ENCODE results near the gene CDH26.

Gene CDH26

GRCh38 chr20:59985164-59985563 lies 26.9 kb downstream of the CDH26 start:
- no peak for DNase-seq (ENCODE audit: low spot score)

DNA sequence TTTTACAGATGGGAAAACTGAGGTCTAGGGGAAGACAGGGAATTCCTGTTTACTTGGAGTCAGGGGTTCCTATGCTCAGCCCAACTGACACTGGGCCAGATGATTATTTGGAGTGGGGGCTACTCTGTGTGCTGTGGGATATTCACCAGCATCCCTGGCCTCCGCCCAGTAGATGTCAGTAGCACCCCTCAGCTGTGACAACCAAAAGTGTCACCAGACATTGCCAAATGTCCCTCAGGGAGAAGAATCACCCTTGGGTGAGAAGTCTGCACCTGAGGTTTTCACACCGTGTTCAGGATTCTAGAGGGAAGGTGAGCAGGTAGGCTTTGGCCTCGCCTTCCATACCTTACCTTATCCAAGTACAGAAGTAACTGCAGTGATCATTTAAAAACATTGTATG lies 27.6 kb downstream of the CDH26 start:
- DNase-seq (ENCODE audit: low spot score), result no peak

DNA sequence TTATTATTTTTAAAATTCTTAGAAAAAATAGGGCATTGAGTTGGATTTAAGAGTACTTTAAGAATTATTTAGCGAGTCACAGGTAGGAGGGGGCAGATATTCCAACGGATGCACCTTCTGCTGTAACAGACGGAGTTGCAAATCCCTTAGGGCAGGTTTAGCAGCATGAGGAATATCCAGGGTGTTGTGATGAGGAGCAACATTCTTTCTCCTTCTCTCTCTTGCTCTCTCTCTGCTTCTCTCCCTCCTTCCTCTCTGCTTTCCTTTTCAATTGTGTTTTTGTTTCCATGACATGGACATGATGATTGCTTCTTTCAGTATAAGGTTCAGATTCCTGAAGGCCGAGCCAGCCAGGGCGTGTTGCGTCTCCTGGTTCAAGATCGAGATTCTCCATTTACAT lies 28.9 kb downstream of the CDH26 start:
- no peak for DNase-seq (ENCODE audit: low spot score)

GRCh38 chr20:59988141-59988540 lies 29.9 kb downstream of the CDH26 start:
- DNase-seq (ENCODE audit: low spot score), result no peak

DNA sequence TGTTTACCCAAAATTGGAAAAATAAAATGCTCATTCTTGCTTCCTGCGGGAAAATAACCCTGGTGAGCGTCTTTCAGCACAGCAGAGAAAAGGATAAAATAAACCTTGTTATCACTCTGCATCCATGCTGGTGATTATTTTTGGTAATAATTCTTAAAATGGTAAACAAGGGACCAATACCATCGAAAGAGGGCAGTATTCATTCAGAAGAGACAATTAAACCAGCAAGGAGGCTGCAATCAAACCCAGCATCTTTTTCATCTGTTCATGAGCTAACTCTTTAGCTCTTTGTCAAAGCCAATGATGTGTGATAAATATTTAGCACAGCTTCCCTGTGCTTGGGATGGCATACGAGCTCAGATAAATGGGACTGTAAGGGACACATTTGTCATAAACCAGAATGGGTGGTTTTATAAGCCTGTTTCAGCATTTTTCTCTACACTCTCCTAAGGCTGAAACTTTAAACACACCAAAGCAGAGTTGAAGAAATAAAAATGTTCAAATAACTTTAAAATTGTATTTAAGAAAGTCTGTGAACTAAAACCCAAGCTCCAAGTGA lies 34.4 kb downstream of the CDH26 start:
- DNase-seq (ENCODE audit: low spot score), result no peak

DNA sequence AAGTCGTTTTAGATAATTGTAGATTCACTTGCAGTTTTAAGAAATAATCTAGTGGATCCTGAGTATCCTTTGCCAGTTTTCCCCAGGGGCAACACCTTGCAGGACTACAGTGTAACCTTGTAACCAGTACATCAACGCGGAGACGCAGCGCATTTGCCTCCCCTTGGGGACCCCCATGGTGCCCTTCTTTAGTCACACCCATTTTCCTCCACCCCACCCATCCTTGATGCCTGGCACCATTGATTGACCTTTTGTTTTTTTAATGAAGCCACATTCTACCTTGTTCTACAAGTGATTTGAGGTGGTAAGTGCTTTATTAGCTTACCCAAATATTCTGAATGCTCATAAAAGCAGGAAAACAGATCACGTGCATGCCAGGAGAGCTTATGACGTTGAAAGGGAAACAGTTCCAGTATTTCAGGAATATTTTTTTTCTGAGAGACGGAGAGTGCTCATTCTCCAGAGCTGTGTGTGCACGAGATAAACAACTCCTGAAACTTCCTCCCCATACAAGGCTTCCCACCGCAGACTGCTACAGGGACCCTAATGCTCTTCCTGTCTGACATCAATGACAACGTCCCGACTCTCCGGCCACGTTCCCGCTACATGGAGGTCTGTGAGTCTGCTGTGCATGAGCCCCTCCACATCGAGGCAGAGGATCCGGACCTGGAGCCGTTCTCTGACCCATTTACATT lies 35.7 kb downstream of the CDH26 start:
- no peak for DNase-seq (ENCODE audit: low spot score)

DNA sequence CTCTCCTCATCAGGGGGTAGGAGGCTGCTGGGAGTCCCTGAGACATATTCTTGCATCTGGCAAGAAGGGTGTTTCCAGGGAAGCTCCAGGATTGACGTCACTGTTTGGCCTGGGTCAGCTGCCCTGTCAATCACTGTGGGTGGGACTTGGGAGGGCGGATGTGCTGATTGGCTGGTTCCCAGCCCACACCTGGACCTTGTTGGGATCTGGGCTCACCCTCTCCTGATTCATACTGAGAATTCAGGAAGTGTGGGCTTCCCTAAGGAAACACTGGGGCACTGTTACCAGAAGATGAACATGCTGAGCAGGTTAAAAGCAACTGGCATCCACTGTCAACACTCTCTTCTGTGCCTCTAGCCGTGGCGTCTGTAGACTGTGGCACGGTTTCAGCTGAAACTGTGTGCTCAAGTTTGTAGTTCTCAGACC lies 36.5 kb downstream of the CDH26 start:
- no peak for DNase-seq (ENCODE audit: low spot score)

DNA sequence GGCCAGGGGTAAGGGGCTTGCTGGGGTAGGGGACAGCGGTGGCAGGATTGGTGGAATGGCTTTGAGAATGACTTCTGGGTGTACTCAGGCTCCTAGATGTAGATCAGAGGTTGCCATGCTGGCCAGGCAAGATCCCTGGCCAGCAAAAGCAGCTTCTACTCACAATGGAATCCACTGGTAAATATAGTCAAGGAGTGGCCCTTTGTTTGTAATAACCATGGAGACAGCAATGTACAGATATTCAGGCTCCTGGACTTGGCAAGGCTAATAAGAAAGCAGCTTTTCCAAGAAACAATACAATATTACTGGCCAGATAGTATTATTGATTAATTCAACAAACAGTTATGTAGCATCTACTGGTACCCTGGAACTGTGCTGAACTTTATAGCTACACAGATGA lies 37.9 kb downstream of the CDH26 start:
- DNase-seq (ENCODE audit: low spot score), result no peak

GRCh38 chr20:59997896-59998295 lies 39.7 kb downstream of the CDH26 start:
- no peak for DNase-seq (ENCODE audit: low spot score)

- no peak for DNase-seq (ENCODE audit: low spot score)
Measured at GRCh38 chr20:59999502-59999901, 41.3 kb downstream of the CDH26 start.

DNA sequence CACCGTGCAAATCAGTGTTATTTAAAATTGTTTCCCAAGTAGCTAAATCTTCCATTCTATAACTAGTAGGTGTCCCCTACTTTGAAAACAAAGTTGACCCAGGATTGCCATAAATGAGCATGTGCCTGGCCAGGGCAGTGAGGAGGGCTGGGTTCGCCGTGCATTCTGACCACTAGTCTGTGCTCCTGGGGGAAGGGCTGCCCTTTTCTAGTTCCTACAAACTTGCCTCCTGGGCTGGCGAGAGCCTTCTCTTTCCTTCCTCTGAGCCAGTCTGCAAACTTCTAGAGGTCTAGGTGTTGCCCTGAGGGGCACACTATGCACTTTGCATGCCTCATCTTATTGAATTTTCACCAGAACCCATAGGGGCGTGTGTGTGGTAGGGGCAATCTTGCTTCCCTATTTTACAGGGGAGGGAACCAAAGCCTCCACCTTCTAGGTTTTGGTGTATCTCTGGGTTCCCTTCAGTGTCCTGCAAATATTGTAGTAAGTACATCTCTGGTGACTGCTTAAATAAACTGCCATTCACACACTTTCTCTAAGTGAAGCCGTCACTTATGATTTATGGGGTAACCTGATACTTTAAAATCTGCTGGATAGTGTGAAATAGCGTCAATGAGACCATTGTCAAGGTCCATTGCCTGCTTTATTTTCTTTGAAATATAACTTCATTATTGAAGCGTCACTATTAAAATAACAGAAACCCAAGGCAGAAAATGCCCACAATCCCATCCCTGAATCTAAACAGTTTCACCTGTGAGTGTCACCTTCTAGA lies 42.2 kb downstream of the CDH26 start:
- no peak for DNase-seq (ENCODE audit: low spot score)

DNA sequence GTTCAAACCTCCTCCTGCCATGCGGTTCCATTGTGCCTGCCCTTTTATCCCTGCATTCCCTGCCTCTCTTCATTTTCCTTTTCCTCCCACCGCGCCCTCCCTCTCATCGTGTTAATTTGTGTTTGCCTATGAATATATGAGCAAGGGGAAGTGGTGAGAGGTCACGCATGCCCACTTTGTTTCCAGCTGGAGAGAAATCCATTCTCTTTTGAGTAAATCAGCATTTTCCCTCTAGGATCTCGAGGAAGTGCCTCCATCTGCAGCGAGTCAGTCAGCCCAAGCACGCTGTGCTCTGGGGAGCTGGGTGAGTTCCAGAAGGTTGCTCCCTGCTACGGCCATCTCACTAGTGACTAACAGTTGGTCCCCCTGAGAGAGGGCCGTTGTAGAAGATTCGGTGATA lies 42.9 kb downstream of the CDH26 start:
- DNase-seq (ENCODE audit: low spot score), result no peak

DNA sequence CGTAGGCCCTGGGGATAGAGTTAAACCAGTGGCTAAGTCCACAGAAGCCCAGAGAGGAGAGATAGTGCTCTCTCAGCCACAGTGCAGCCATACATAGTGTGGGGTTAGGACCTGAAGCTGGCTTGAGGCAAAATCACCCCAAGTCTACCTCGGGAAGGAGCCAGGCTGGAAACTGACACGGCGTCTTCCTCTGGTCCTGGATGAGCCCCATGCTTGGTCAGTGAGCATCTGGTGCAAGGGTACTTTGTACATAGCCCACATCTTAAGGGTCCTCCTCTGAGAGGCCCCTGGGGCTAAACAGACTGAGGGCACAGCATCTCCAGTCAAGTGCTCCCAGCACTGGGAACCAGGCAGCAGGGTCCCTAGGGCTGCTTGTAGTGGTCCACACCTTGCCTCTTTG lies 45.6 kb downstream of the CDH26 start:
- DNase-seq (ENCODE audit: low spot score), result no peak

- no peak for DNase-seq (ENCODE audit: low spot score)
Measured at GRCh38 chr20:60006261-60006660, 48.0 kb downstream of the CDH26 start.

- no peak for DNase-seq (ENCODE audit: low spot score)
Measured at GRCh38 chr20:60007464-60007863, 49.2 kb downstream of the CDH26 start.

DNA sequence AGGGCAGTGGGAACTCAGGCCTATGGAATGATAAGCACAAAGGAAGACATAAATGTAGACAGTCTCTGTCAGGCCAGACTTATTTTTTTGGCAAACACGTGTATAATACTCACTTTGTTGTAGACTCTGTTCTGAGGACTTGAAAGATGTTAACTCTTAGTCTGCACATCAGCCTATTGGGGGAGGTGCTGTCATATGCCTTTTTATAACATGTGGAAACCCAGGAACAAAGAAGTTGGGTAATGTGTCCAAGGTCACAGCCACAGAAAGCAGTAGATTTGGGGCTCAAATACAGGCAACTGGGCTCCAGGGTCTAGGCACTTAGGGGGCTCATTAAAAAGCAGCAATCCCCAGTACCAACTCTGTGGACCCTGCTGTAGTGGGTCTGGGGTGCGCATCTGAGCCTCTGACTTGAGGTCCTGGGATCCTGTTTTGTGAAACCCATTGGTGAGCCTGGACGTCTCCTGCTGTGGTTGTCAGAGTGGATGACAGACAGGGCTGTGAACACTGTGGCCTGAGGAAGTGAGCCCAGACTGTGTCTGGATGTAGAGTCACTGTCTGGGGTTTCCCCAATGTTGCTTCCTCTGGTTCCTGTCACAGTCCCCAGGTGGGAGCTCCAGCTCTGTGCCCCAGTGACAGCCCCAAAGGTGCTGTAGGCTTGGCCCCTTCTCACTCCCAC lies 50.0 kb downstream of the CDH26 start:
- DNase-seq (ENCODE audit: low spot score), result no peak

- DNase-seq (ENCODE audit: low spot score), result no peak
Measured at GRCh38 chr20:60009318-60009717, 51.1 kb downstream of the CDH26 start.

DNA sequence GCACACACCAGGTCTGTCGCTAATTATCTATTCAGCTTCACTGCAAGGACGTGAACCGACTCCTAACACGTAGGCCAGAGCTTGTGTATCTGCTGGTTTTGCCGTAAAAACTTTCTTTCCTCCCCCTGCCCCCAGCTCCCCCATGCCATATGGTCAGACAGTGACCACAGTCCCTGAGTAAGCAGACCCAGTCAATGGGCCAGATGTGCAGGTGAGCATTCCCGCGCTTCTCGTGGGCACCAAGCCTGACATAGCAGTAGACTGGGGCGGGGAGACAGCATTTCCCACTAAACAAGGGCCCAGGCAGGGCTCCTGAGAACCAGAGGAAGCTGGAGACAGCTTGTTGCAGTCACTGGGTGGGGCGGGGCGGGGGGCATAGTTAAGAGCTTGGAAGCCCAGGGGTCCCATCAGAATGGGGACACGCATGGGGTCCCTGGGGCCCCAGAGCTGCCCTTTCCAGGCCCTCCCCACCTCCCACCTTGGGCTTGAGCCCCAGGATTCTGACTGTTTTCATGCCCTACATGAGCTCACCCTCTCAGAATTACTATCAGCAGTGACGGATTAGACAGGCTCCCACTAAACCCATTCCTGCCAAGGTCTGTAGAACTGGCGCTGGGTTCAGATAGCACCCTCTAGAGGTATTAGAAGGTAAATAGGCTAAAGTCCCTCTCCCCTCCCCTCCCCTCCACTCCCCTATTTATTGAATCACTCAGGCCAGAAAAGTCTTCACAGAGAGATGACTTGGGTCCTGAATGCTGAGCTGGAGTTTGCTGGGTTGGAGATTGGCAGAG lies 51.8 kb downstream of the CDH26 start:
- DNase-seq (ENCODE audit: low spot score), result no peak

DNA sequence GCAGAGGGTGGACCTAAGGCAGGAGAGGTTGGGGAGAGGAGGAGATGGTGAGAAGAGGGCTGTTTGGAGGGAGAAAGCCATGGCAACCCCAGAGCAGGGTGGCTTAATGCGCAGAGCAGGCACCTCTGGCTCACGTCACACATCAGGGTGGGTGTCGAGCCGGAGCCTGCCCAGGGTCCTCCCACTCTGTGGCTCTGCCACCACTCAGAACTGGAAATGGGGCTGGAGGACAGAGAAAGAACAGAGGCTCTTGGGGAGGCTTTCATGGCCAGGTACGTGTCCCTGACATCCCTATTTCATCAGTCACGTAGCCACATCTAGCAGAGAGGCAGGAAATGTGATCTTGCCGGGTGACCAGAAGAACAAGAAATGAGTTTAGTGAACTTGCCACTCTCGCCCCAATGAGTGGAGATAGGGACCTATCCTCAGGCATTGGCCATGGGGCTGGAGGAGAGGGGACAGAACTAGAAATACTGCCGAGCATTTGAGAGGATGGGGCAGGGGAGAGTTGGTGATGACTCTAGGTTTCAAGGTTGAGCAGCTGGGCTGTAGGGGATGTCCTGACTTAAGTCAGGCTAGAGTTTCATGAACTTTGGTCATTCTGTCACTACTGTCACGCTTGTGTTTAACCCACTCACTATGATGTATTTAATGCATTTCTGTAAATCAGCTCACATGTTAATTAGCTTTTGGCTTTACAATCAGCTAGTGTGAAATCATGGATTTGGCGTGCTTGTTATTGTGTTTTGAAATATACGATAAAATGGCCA lies 52.7 kb downstream of the CDH26 start:
- DNase-seq (ENCODE audit: low spot score), result no peak

GRCh38 chr20:60011512-60012507 lies 53.6 kb downstream of the CDH26 start:
- DNase-seq (ENCODE audit: low spot score), result no peak

Measured in CD4-positive, alpha-beta T cell treated with Interleukin-15 for 4 hours (primary cell).